K562 (cell line): ENCODE results near the gene TAS2R14. TPM values are rescaled to one million over a fixed set of nuclear protein-coding genes. Genes with fewer than 3 reads are reported as not detected.

ENCODE experiments used
- ATAC-seq: fragments of 200-7000 bp; cut with Tn5 transposase; 3 replicates; pipeline ENCODE4 v1.9.1; 2020; ENCODE audit warnings: moderate library complexity
- BruUV-seq: library from RNA; stranded (reverse); fragments of 400-500 nt; replicated peaks from 2 replicates; lab custom pipeline; 2021; lab: Mats Ljungman, UMichigan
- CTCF ChIA-PET: fragments of 300-600 bp; formaldehyde crosslinking; extraction: SDS; loops from one replicate; lab custom pipeline; 2021; ENCODE audit warnings: low intra/inter-chr PET ratio; lab: Yijun Ruan, JAX
- POLR2A ChIA-PET: fragments of 300-600, 350-650 bp; sonication (Branson Sonifier 250); formaldehyde crosslinking; extraction: SDS; loops from one replicate; lab custom pipeline; 2021; ENCODE audit warnings: antibody characterized with exemption, inconsistent platforms; lab: Yijun Ruan, JAX
- DNase-seq, 4 experiments: peaks; one replicate each; pipeline versions ENCODE4 v3.0.0 to v3.0.0-alpha.2; 2011 to 2018; ENCODE audit warnings: low spot score in 3 of 4, mixed read lengths in 3 of 4; ENCODE audit errors: extremely low read depth in 1 of 4
- FAIRE-seq: peaks from 2 replicates; lab custom pipeline; 2011; peaks lifted over from hg19 to GRCh38; lab: Jason Lieb, UNC
- H2AFZ ChIP-seq: 2 replicates; pipeline ENCODE4 v1.6.0; 2011; ENCODE audit warnings: low read depth, low read length, control low read depth, inconsistent platforms
- H3K27ac ChIP-seq: fragments of 200-600 bp; 3 replicates; pipeline ENCODE4 v1.8.0; 2011; ENCODE audit warnings: low read depth, mild to moderate bottlenecking, control low read depth, inconsistent platforms, low read length, moderate library complexity, mixed read lengths; ENCODE audit errors: extremely low read depth
- H3K27me3 ChIP-seq, 2 experiments: fragments of 300-600 bp in 1 of 2; 2 replicates in 1 of 2; 3 replicates in 1 of 2; pipeline versions ENCODE4 v1.6.0 to v1.8.0; 2011; ENCODE audit warnings: inconsistent platforms in 2 of 2, low read length in 2 of 2, mild to moderate bottlenecking in 1 of 2, mixed read lengths in 1 of 2, moderate library complexity in 1 of 2; ENCODE audit not compliant: control insufficient read depth in 2 of 2, insufficient read depth in 2 of 2
- H3K36me3 ChIP-seq: fragments of 300-600 bp; 3 replicates; pipeline ENCODE4 v1.8.0; 2011; ENCODE audit warnings: mild to moderate bottlenecking, low read length, inconsistent platforms; ENCODE audit not compliant: control insufficient read depth, insufficient read depth
- H3K4me1 ChIP-seq, 2 experiments: fragments of 200-600 bp in 1 of 2; replicated peaks in 1 of 2; 2 replicates in 1 of 2; 3 replicates in 1 of 2; pipeline versions ENCODE4 v1.5.1 to v1.8.0; 2011; ENCODE audit warnings: inconsistent platforms in 2 of 2, low read length in 2 of 2, mild to moderate bottlenecking in 1 of 2, mixed read lengths in 1 of 2, moderate library complexity in 1 of 2; ENCODE audit not compliant: control insufficient read depth in 2 of 2, insufficient read depth in 2 of 2
- H3K4me2 ChIP-seq: 2 replicates; pipeline ENCODE4 v1.6.1; 2011; ENCODE audit warnings: low read length, control low read depth, inconsistent platforms, mixed read lengths; ENCODE audit not compliant: insufficient read depth
- H3K4me3 ChIP-seq: fragments of 200-600 bp; sonication (generic), shearing (Covaris generic); 2 replicates; pipeline ENCODE4 v1.5.1; 2016; ENCODE audit warnings: control low read depth, inconsistent platforms
- H3K79me2 ChIP-seq: fragments of 200-600 bp; 3 replicates; pipeline ENCODE4 v1.8.0; 2011; ENCODE audit warnings: low read length, inconsistent platforms; ENCODE audit not compliant: control insufficient read depth, insufficient read depth
- H3K9ac ChIP-seq, 2 experiments: 2 replicates each; pipeline versions ENCODE4 v1.6.0 to v1.6.1; 2011; ENCODE audit warnings: low read depth in 2 of 2, low read length in 2 of 2, control low read depth in 1 of 2, inconsistent platforms in 1 of 2, mild to moderate bottlenecking in 1 of 2, mixed read lengths in 1 of 2; ENCODE audit not compliant: insufficient read depth in 1 of 2
- H3K9me1 ChIP-seq: one replicate; pipeline ENCODE4 v1.6.0; 2011; ENCODE audit warnings: inconsistent platforms, mild to moderate bottlenecking, low read length, moderate library complexity; ENCODE audit not compliant: control insufficient read depth, insufficient read depth
- H3K9me3 ChIP-seq: replicated peaks from 2 replicates; pipeline ENCODE4 v1.5.1; 2011; ENCODE audit warnings: low read depth, low read length, inconsistent platforms; ENCODE audit not compliant: control insufficient read depth, insufficient read depth
- H4K20me1 ChIP-seq: replicated peaks from 2 replicates; pipeline ENCODE4 v1.6.1; 2011; ENCODE audit warnings: low read length, inconsistent platforms, mixed read lengths; ENCODE audit not compliant: control insufficient read depth, insufficient read depth
- E2F3 ChIP-seq: fragments of 250-450 bp; sonication (Bioruptor Pico); IDR thresholded peaks from 2 replicates; pipeline ENCODE4 v1.4.0; 2020; ENCODE audit warnings: mild to moderate bottlenecking
- ETS2 ChIP-seq: IDR thresholded peaks from 2 replicates; pipeline ENCODE4 v1.6.1; 2016; ENCODE audit warnings: borderline replicate concordance, missing genetic modification characterization, mild to moderate bottlenecking, moderate library complexity, missing compliant biosample characterization; ENCODE audit not compliant: poor library complexity, severe bottlenecking
- FUS ChIP-seq: fragments of 200-400 bp; formaldehyde crosslinking; optimal IDR thresholded peaks from 2 replicates; pipeline ENCODE3; 2017; ENCODE audit warnings: low read depth, low read length
- HDAC1 ChIP-seq, 2 experiments: fragments of 450-650 bp; IDR thresholded peaks; 2 replicates each; pipeline ENCODE4 v1.6.1; 2016 to 2017; ENCODE audit warnings: inconsistent platforms in 1 of 2, mild to moderate bottlenecking in 1 of 2, moderate library complexity in 1 of 2
- POLR2G ChIP-seq: fragments of 200-400 bp; formaldehyde crosslinking; IDR thresholded peaks from 2 replicates; pipeline ENCODE4 v1.6.1; 2017; ENCODE audit warnings: low read depth, mild to moderate bottlenecking, antibody characterized with exemption, low read length, moderate library complexity
- SMAD1 ChIP-seq: fragments of 150-350 bp; IDR thresholded peaks from 2 replicates; pipeline ENCODE4 v1.6.1; 2014; ENCODE audit warnings: low read length, low read depth; ENCODE audit not compliant: partially characterized antibody
- SMARCB1 ChIP-seq: IDR thresholded peaks from 2 replicates; pipeline ENCODE4 v1.6.1; 2011; ENCODE audit warnings: improper control_type of control experiment, low read depth; ENCODE audit not compliant: insufficient read length
- ZNF143 ChIP-seq: sonication (generic); formaldehyde crosslinking; IDR thresholded peaks from 2 replicates; pipeline ENCODE4 v1.9.0; 2022; ENCODE audit warnings: mild to moderate bottlenecking, missing genetic modification reagents
- ZNF766 ChIP-seq: fragments of 200-800 bp; sonication (Bioruptor generic); conservative IDR thresholded peaks from 2 replicates; pipeline ENCODE4 v1.6.1; 2016; ENCODE audit warnings: missing genetic modification characterization, missing compliant biosample characterization
- WGBS: fragments of 100-300 bp; shearing (Covaris generic); methylation state at CpG from one replicate; pipeline ENCODE4 v1.1.6; 2016; ENCODE audit warnings: low coverage, mixed read lengths; ENCODE audit not compliant: insufficient coverage; ENCODE audit errors: missing lambda C conversion rate; 5-methylcytosine and 5-hydroxymethylcytosine counted together
- in situ Hi-C: fragments of 300-500 bp; cut with MboI; formaldehyde crosslinking; loops from 4 replicates; pipeline ENCODE4 v1.15.0; 2018; ENCODE audit warnings: inconsistent platforms, mixed read lengths
- intact Hi-C: fragments of 100-400 bp; cut with micrococcal nuclease; formaldehyde crosslinking; loops from 2 replicates; pipeline ENCODE4 v1.14.2; 2022
- polyA plus RNA-seq, 8 experiments: library from polyadenylated mRNA; depleted of rRNA in 4 of 8; stranded (reverse) in 5 of 8; unstranded in 3 of 8; fragments of >200 nt; fragmentation: Nextera tagmentation in 2 of 8; fragmentation: Illumina TruSeq in 1 of 8; extraction: Ambion mirVana in 2 of 8; extraction: Trizol in 1 of 8; gene quantifications; 2 replicates each; pipeline versions ENCODE4 v1.2.1 to v1.2.3, GENCODE V29; 2011 to 2014; ENCODE audit warnings: inconsistent platforms in 1 of 8, missing spikeins in 1 of 8
- total RNA-seq, 7 experiments: library from RNA; depleted of rRNA in 6 of 7; stranded (reverse); fragments of >200 nt in 6 of 7; fragmentation: Illumina TruSeq in 2 of 7; extraction: Trizol in 2 of 7; gene quantifications; 2 replicates each; pipeline versions ENCODE4 v1.2.1 to v1.2.3, GENCODE V29; 2011 to 2021; ENCODE audit warnings: low replicate concordance in 1 of 7
- TF ChIP-seq, protein P1 (sequence below): fragments of 250-450 bp; sonication (Bioruptor Pico); IDR thresholded peaks from 2 replicates; pipeline ENCODE4 v1.5.0; 2021; ENCODE audit warnings: mild to moderate bottlenecking, borderline replicate concordance
- TF ChIP-seq, protein P2 (sequence below): fragments of 450-650 bp; IDR thresholded peaks from 2 replicates; pipeline ENCODE4 v1.6.1; 2014; ENCODE audit warnings: low read depth, mild to moderate bottlenecking, moderate library complexity, borderline replicate concordance
- TF ChIP-seq, protein P3 (sequence below): fragments of 250-450 bp; sonication (Bioruptor Pico); IDR thresholded peaks from 2 replicates; pipeline ENCODE4 v1.8.0; 2021; ENCODE audit warnings: mild to moderate bottlenecking, moderate library complexity
- TF ChIP-seq, protein P4 (sequence below): sonication (generic); formaldehyde crosslinking; IDR thresholded peaks from 2 replicates; pipeline ENCODE4 v1.8.0; 2022; ENCODE audit warnings: missing genetic modification reagents, mild to moderate bottlenecking, borderline replicate concordance

The TAS2R14 gene
- total and polyA plus RNA-seq, 9 of the 15 experiments (the other 6 are each of a cell fraction or from before 2014, with no cell fraction given): 1.2 to 4.2 (median 2.4) TPM

- TF ChIP-seq, protein P1, sequence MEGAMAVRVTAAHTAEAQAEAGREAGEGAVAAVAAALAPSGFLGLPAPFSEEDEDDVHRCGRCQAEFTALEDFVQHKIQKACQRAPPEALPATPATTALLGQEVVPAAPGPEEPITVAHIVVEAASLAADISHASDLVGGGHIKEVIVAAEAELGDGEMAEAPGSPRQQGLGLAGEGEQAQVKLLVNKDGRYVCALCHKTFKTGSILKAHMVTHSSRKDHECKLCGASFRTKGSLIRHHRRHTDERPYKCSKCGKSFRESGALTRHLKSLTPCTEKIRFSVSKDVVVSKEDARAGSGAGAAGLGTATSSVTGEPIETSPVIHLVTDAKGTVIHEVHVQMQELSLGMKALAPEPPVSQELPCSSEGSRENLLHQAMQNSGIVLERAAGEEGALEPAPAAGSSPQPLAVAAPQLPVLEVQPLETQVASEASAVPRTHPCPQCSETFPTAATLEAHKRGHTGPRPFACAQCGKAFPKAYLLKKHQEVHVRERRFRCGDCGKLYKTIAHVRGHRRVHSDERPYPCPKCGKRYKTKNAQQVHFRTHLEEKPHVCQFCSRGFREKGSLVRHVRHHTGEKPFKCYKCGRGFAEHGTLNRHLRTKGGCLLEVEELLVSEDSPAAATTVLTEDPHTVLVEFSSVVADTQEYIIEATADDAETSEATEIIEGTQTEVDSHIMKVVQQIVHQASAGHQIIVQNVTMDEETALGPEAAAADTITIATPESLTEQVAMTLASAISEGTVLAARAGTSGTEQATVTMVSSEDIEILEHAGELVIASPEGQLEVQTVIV (CRISPR knock-in tag): no peak
- TF ChIP-seq POLR2G: no peak
- no peak for TF ChIP-seq HDAC1 (IDR thresholded peaks at IDR 0.05)
- no peak for TF ChIP-seq SMAD1
- TF ChIP-seq ETS2 (tag): no peak
- TF ChIP-seq ZNF143 (CRISPR knock-in tag): no peak
- no peak for TF ChIP-seq ZNF766 (CRISPR knock-in tag)
These were observed 27.3 kb upstream of the TAS2R14 start (continued) for GRCh38 chr12:10966314-10966713.

DNA sequence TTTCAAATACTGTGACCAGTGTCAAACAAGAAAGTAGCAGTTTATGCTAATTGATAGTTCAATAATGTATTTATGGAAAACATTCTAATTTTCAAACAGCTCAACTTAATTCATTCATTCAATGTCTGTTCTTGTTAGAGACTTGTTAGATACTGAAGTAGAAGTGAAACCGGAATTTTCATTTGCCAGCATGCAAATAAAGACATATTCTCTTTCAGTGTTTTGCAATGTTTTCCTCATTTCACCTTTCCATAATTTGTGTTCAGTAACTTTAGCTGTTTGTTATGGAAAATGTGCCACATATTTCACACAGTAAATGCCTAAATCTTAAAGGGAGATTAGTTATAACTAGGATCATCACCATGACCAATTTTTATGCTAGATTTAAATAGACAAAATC is 26.4 kb upstream of the TAS2R14 start:
- Histone ChIP-seq H3K4me2 (no peak overlapping the region), H3K79me2 (no peaks in the 10 kb centered on the region; the same call in 2 of the 3 replicates), H3K4me3 (no peak overlapping the region), H2AFZ (no peak overlapping the region), H3K9ac (no peak overlapping the region), H3K36me3 (no peaks in the 10 kb centered on the region), H4K20me1 (no peaks in the 10 kb centered on the region), H3K27me3 (no peaks in the 10 kb centered on the region), H3K27ac (no peak overlapping the region), H3K9me3 (no peaks in the 10 kb centered on the region), H3K4me1 (no peaks in the 10 kb centered on the region; a peak in 1 of 5 replicates), H3K9me1 (no peaks in the 10 kb centered on the region)
- intact Hi-C loops: no loop called here
- FAIRE-seq (no peak), ATAC-seq (no peak), DNase-seq (no peak)
- ChIA-PET CTCF (no interaction called here), POLR2A (no interaction called here)
- 80% methylated on average over 1 of the region's 1 CpG for WGBS
- in situ Hi-C loops: no loop called here
- no TSS peak for BruUV-seq
- TF ChIP-seq, protein P2, sequence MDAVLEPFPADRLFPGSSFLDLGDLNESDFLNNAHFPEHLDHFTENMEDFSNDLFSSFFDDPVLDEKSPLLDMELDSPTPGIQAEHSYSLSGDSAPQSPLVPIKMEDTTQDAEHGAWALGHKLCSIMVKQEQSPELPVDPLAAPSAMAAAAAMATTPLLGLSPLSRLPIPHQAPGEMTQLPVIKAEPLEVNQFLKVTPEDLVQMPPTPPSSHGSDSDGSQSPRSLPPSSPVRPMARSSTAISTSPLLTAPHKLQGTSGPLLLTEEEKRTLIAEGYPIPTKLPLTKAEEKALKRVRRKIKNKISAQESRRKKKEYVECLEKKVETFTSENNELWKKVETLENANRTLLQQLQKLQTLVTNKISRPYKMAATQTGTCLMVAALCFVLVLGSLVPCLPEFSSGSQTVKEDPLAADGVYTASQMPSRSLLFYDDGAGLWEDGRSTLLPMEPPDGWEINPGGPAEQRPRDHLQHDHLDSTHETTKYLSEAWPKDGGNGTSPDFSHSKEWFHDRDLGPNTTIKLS: no peak
- no peak for TF ChIP-seq E2F3 (CRISPR knock-in tag)
- TF ChIP-seq, protein P3, sequence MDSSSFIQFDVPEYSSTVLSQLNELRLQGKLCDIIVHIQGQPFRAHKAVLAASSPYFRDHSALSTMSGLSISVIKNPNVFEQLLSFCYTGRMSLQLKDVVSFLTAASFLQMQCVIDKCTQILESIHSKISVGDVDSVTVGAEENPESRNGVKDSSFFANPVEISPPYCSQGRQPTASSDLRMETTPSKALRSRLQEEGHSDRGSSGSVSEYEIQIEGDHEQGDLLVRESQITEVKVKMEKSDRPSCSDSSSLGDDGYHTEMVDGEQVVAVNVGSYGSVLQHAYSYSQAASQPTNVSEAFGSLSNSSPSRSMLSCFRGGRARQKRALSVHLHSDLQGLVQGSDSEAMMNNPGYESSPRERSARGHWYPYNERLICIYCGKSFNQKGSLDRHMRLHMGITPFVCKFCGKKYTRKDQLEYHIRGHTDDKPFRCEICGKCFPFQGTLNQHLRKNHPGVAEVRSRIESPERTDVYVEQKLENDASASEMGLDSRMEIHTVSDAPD (CRISPR knock-in tag): no peak
- no peak for TF ChIP-seq FUS
- TF ChIP-seq SMARCB1: no peak
- TF ChIP-seq, protein P4, sequence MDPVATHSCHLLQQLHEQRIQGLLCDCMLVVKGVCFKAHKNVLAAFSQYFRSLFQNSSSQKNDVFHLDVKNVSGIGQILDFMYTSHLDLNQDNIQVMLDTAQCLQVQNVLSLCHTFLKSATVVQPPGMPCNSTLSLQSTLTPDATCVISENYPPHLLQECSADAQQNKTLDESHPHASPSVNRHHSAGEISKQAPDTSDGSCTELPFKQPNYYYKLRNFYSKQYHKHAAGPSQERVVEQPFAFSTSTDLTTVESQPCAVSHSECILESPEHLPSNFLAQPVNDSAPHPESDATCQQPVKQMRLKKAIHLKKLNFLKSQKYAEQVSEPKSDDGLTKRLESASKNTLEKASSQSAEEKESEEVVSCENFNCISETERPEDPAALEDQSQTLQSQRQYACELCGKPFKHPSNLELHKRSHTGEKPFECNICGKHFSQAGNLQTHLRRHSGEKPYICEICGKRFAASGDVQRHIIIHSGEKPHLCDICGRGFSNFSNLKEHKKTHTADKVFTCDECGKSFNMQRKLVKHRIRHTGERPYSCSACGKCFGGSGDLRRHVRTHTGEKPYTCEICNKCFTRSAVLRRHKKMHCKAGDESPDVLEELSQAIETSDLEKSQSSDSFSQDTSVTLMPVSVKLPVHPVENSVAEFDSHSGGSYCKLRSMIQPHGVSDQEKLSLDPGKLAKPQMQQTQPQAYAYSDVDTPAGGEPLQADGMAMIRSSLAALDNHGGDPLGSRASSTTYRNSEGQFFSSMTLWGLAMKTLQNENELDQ (CRISPR knock-in tag): no peak
